ENCODE results near the gene VASP.

The VASP gene

GRCh38 chr19:45558399-45558878 lies 51.2 kb downstream of the VASP start:
- peak; percentile 79 for DNase-seq

GRCh38 chr19:45560038-45560437 lies 52.8 kb downstream of the VASP start:
- DNase-seq = no peak

GRCh38 chr19:45560686-45561085 lies 53.4 kb downstream of the VASP start:
- no peak for DNase-seq

DNA sequence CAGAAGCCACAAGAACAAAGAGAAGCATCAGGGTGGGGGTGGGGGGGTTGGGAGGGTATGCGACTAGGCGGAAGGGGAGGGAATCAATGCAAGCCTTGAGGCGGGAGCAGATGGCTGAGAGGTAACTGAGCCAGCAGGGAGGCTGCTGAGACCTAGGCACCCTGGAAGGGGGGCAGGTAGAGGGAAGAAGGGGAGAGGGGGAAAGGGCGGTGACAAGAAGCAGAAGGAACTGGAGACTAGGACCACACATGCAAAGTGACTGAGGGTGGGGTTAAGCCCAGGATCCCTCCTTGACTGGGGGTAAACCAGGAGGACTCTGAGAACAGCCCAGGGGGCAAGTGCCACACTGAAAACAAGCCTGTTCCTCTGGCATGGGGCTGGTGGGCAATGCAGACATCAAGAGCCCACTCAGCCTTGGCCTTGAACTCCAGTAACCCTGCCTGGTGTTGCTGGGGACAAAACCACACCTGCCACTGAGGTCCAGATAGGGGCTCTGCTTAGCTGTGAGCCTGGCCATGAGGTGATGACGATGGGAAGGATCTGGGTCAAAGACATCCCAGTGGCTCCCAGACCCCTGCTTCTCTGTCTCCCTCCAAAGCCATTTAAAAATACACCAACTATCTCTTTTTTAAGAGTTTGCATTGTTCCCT lies 57.0 kb downstream of the VASP start:
- no peak for DNase-seq

DNA sequence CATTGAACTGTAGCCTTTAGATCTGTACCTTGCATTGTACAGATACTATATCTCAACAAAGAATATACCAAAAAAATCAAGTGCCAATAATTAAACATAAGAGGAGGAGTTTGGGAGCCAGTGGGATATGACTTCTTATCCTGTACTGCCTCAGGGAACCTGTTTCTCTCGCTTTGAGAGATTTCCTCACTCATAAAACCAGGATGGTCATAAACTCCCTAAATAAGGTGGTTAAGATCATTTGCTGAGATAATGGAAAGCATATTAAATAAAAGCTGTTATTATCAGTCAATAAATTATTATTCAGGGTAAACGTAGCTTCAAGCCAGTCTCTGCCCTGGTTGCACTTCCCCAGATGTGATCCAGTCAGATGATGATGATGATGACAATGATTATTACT lies 60.3 kb downstream of the VASP start:
- DNase-seq = no peak

DNA sequence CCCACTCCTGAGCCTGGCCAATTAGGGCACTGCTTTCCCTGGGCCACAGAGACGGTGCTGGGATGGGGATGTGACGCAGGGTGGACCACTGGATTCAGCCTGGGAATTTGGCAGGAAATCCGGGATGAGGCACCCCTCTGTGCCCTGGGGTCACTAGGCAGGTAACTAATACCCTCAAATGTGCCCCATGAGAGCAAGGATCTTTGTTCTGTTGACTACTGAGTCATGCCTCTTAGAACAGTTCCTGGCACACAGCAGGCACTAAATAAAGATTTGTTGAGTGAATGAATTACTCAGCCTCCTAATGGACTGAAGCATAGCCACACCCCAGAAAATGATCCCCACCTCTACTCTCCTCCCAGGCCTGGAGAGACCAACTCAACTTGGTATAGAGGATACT lies 61.5 kb downstream of the VASP start:
- DNase-seq = no peak

DNA sequence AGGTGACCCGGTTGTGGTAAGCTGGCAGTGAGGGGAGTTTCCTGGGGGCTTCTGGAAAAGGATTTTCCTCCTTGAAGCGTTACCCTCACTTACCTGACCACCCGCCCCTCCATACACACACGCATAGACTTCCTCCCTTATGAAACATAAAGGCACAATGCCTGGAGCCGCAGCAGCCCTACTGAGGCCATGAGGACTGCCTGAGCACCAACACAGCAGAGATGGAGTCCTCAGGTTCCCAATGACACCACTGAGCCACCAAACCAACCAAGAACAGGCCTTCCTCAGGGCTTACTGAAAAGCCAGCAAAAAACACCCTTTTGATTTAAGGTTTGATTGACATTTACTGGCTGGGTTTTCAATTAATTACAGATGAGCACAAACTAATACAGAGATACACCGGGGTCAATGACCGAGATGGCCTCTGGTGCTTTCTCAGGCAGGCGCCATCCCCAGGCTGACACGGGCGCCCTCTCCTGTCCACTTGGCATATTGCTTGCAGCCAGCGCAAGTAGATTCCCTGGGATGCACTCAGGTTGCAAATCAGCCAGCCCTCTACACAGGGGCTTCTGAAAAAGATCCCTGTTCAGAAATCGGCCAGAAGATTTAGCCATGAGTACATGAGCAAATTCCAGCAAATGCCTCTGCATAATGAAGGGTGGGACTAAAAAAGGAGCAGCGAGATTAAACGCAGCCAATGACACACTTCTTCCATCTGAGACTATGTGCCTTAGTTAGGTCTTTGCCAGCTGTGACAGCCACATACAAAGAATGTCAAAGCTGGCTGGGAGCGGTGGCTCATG lies 62.5 kb downstream of the VASP start:
- DNase-seq = peak; percentile 52 to 63

- no peak for DNase-seq
Measured at GRCh38 chr19:45571457-45572220, 64.4 kb downstream of the VASP start.

GRCh38 chr19:45574526-45574925 lies 67.2 kb downstream of the VASP start:
- DNase-seq = no peak

DNA sequence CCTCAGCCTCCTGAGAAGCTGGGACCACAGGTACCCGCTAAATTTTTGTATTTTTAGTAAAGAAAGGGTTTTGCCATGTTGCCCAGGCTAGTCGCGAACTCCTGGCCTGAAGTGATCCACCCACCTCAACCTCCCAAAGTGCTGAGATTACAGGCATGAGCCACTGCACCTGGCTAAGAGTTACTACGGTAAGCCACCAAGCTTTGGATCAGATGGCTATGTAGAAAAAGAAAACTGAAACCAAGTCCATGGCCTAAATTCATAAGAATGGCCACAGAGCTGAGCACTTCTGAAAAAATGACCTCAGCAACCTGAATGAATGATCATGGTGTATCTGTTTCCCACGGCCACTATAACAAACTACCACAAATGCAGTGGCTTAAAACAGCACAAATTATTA lies 67.9 kb downstream of the VASP start:
- DNase-seq = no peak

All from CD4-positive, alpha-beta T cell treated with Interleukin-1 beta for 1 hour (primary cell).